Measurements from ENCODE around the gene EDC3.

Gene EDC3

GRCh38 chr15:74642734-74643664 lies 52.8 kb downstream of the EDC3 start:
- no peak for TF ChIP-seq EZH2phosphoT487 (IDR thresholded peaks at IDR 0.05; ENCODE audit: low read depth)
- TF ChIP-seq, protein P1, sequence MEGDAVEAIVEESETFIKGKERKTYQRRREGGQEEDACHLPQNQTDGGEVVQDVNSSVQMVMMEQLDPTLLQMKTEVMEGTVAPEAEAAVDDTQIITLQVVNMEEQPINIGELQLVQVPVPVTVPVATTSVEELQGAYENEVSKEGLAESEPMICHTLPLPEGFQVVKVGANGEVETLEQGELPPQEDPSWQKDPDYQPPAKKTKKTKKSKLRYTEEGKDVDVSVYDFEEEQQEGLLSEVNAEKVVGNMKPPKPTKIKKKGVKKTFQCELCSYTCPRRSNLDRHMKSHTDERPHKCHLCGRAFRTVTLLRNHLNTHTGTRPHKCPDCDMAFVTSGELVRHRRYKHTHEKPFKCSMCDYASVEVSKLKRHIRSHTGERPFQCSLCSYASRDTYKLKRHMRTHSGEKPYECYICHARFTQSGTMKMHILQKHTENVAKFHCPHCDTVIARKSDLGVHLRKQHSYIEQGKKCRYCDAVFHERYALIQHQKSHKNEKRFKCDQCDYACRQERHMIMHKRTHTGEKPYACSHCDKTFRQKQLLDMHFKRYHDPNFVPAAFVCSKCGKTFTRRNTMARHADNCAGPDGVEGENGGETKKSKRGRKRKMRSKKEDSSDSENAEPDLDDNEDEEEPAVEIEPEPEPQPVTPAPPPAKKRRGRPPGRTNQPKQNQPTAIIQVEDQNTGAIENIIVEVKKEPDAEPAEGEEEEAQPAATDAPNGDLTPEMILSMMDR (IDR thresholded peaks at IDR 0.05; ENCODE audit: low read depth, low read length) = no peak
- Histone ChIP-seq H3K4me1 (ENCODE audit: low read length) (no peaks in the 10 kb centered on the region), H3K4me3 (ENCODE audit: low read length) (no peak overlapping the region)

DNA sequence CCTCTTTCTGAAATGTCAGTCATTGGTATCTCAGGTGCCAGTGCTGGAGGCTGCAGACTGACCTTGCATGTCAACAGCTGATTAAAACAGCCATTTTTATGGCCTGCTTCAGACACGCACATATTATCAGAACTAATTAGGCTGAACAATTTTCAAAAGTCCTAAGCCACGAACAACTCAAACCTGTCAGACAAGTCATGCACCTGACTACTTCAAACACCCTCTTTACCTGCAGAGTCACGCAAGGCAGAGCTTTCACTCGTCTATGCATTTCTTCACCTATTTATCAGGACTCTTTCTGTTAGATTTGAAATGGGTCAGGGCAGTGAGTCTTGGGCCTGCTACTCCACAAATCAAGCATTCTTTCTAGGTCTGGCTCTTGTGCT lies 53.5 kb downstream of the EDC3 start:
- no peak for TF ChIP-seq EZH2phosphoT487 (IDR thresholded peaks at IDR 0.05; ENCODE audit: low read depth)
- TF ChIP-seq, protein P1 (IDR thresholded peaks at IDR 0.05; ENCODE audit: low read depth, low read length) = no peak
- Histone ChIP-seq H3K27me3 (ENCODE audit: low read depth, low read length) (no peaks in the 10 kb centered on the region), H3K4me1 (ENCODE audit: low read length) (no peaks in the 10 kb centered on the region), H3K27ac (ENCODE audit: low read length) (no peak overlapping the region), H4K20me1 (ENCODE audit: insufficient read depth, low read length) (peaks cover 32% of the 10 kb centered on the region; the same call in 1 of the 2 replicates), H3K9me3 (ENCODE audit: insufficient read depth, low read length) (no peaks in the 10 kb centered on the region), H3K4me3 (ENCODE audit: low read length) (no peak overlapping the region), H3K9ac (ENCODE audit: low read length) (no peak overlapping the region), H3K36me3 (replicated peaks; ENCODE audit: low read depth, low read length) (peaks cover 47% of the 10 kb centered on the region), H3K79me2 (ENCODE audit: low read length) (peaks cover 12% of the 10 kb centered on the region), H2AFZ (ENCODE audit: low read depth, low read length) (no peak overlapping the region), H3K4me2 (ENCODE audit: low read length) (no peak overlapping the region)

More at GRCh38 chr15:74642734-74643664, 52.8 kb downstream of the EDC3 start:
- Histone ChIP-seq H3K9me3 (ENCODE audit: insufficient read depth, low read length) (no peaks in the 10 kb centered on the region), H2AFZ (ENCODE audit: low read depth, low read length) (no peak overlapping the region), H3K36me3 (replicated peaks; ENCODE audit: low read depth, low read length) (peaks cover 44% of the 10 kb centered on the region), H4K20me1 (ENCODE audit: insufficient read depth, low read length) (peaks cover 38% of the 10 kb centered on the region), H3K79me2 (ENCODE audit: low read length) (peaks cover 14% of the 10 kb centered on the region), H3K27me3 (ENCODE audit: low read depth, low read length) (no peaks in the 10 kb centered on the region), H3K4me2 (ENCODE audit: low read length) (no peak overlapping the region), H3K27ac (ENCODE audit: low read length) (no peak overlapping the region), H3K9ac (ENCODE audit: low read length) (no peak overlapping the region)

DNA sequence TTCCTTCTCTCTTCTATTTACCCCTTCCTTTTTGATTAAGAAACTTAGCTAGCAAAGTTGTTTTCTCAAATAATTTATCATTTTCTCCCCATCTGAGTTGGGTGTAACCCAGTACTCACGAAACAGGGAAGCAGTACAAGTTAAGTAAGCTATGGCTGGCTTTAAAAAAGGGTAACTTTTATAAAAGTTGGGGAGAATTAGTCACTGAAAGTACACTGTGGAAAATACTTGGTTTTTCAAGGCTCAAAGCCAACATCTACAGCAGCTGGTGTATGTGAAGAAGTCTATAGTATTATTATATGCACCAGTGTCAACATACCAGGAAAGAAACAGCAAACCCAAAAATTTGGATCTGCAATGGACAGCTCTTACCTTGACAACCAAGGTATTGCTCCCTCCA lies 54.7 kb downstream of the EDC3 start:
- no peak overlapping the region for H3K9ac ChIP-seq (ENCODE audit: low read length)
- H3K4me2 ChIP-seq (ENCODE audit: low read length) = no peak overlapping the region
- H3K27me3 ChIP-seq (ENCODE audit: low read depth, low read length) = no peaks in the 10 kb centered on the region
- H2AFZ ChIP-seq (ENCODE audit: low read depth, low read length) = no peak overlapping the region
- H3K9me3 ChIP-seq (ENCODE audit: insufficient read depth, low read length) = no peaks in the 10 kb centered on the region
- H4K20me1 ChIP-seq (ENCODE audit: insufficient read depth, low read length) = peaks cover 26% of the 10 kb centered on the region; the same call in 1 of the 2 replicates
- H3K4me3 ChIP-seq (ENCODE audit: low read length) = no peak overlapping the region
- H3K4me1 ChIP-seq (ENCODE audit: low read length) = no peaks in the 10 kb centered on the region
- TF ChIP-seq, protein P1 (IDR thresholded peaks at IDR 0.05; ENCODE audit: low read depth, low read length) = no peak
- no peak for TF ChIP-seq EZH2phosphoT487 (IDR thresholded peaks at IDR 0.05; ENCODE audit: low read depth)
- H3K27ac ChIP-seq (ENCODE audit: low read length) = no peak overlapping the region
- H3K36me3 ChIP-seq (replicated peaks; ENCODE audit: low read depth, low read length) = peaks cover 52% of the 10 kb centered on the region
- H3K79me2 ChIP-seq (ENCODE audit: low read length) = peaks cover 10% of the 10 kb centered on the region

- Histone ChIP-seq H3K4me3 (ENCODE audit: low read length) (no peak overlapping the region), H3K36me3 (replicated peaks; ENCODE audit: low read depth, low read length) (peaks cover 77% of the 10 kb centered on the region), H2AFZ (ENCODE audit: low read depth, low read length) (no peak overlapping the region), H3K4me1 (ENCODE audit: low read length) (peaks cover 10% of the 10 kb centered on the region), H3K4me2 (ENCODE audit: low read length) (no peak overlapping the region), H4K20me1 (ENCODE audit: insufficient read depth, low read length) (peaks cover 29% of the 10 kb centered on the region; the same call in 1 of the 2 replicates), H3K9ac (ENCODE audit: low read length) (no peak overlapping the region), H3K9me3 (ENCODE audit: insufficient read depth, low read length) (no peaks in the 10 kb centered on the region), H3K27ac (ENCODE audit: low read length) (no peak overlapping the region), H3K79me2 (ENCODE audit: low read length) (peaks cover 3% of the 10 kb centered on the region; the same call in 1 of the 2 replicates), H3K27me3 (ENCODE audit: low read depth, low read length) (no peaks in the 10 kb centered on the region)
- TF ChIP-seq EZH2phosphoT487 (IDR thresholded peaks at IDR 0.05; ENCODE audit: low read depth) = no peak
- TF ChIP-seq, protein P1 (IDR thresholded peaks at IDR 0.05; ENCODE audit: low read depth, low read length) = no peak
Observed at GRCh38 chr15:74636984-74637383, 58.8 kb downstream of the EDC3 start.

All from OCI-LY3 (cell line).